GM23248 (cell line): Measurements from ENCODE around the gene LGR6. TPM values are rescaled to one million over a fixed set of nuclear protein-coding genes. Genes with fewer than 3 reads are reported as not detected.

Source experiments
- DNase-seq: peaks from one replicate; pipeline ENCODE4 v3.0.0-alpha.2; 2015
- H2AFZ ChIP-seq: fragments of 200-600 bp; sonication (generic); 2 replicates; pipeline ENCODE4 v1.6.1; 2016; ENCODE audit warnings: antibody characterized with exemption
- H3F3A ChIP-seq: fragments of 200-600 bp; sonication (generic); 2 replicates; pipeline ENCODE4 v1.6.1; 2016; ENCODE audit warnings: mild to moderate bottlenecking, antibody characterized with exemption, mixed run types; ENCODE audit not compliant: insufficient read depth
- H3K27ac ChIP-seq: fragments of 200-600 bp; sonication (generic); 2 replicates; pipeline ENCODE4 v1.5.1; 2016; ENCODE audit warnings: mild to moderate bottlenecking
- H3K27me3 ChIP-seq: fragments of 200-600 bp; sonication (generic); replicated peaks from 2 replicates; pipeline ENCODE4 v1.6.1; 2016; ENCODE audit warnings: mild to moderate bottlenecking; ENCODE audit not compliant: insufficient read depth
- H3K36me3 ChIP-seq: fragments of 200-600 bp; sonication (generic); 2 replicates; pipeline ENCODE4 v1.6.1; 2016; ENCODE audit warnings: low read depth, mild to moderate bottlenecking
- H3K4me1 ChIP-seq: fragments of 200-600 bp; sonication (generic); 2 replicates; pipeline ENCODE4 v1.6.1; 2016; ENCODE audit warnings: mild to moderate bottlenecking; ENCODE audit not compliant: insufficient read depth
- H3K4me2 ChIP-seq: fragments of 200-600 bp; sonication (generic); one replicate; pipeline ENCODE4 v1.6.1; 2016; ENCODE audit warnings: mild to moderate bottlenecking; ENCODE audit not compliant: unreplicated experiment
- H3K4me3 ChIP-seq: fragments of 200-600 bp; sonication (generic); 2 replicates; pipeline ENCODE4 v1.5.1; 2016; ENCODE audit warnings: mild to moderate bottlenecking
- H3K79me2 ChIP-seq: fragments of 200-600 bp; sonication (generic); 2 replicates; pipeline ENCODE4 v1.6.1; 2016; ENCODE audit warnings: mild to moderate bottlenecking; ENCODE audit not compliant: insufficient read depth
- H3K9ac ChIP-seq: fragments of 200-600 bp; sonication (generic); 2 replicates; pipeline ENCODE4 v1.6.1; 2016; ENCODE audit warnings: mild to moderate bottlenecking
- H3K9me2 ChIP-seq: fragments of 200-600 bp; sonication (generic); 2 replicates; pipeline ENCODE4 v1.6.1; 2016; ENCODE audit warnings: mixed run types, mild to moderate bottlenecking, moderate library complexity; ENCODE audit not compliant: insufficient read depth
- H3K9me3 ChIP-seq: fragments of 200-600 bp; sonication (generic); one replicate; pipeline ENCODE4 v1.6.1; 2017; ENCODE audit warnings: low read depth
- H4K20me1 ChIP-seq: fragments of 200-600 bp; sonication (generic); 2 replicates; pipeline ENCODE4 v1.6.0; 2016; ENCODE audit not compliant: insufficient read depth
- EZH2 ChIP-seq: fragments of 200-600 bp; sonication (generic); IDR thresholded peaks from 2 replicates; pipeline ENCODE4 v1.6.1; 2018; ENCODE audit warnings: antibody characterized with exemption, mild to moderate bottlenecking; ENCODE audit not compliant: insufficient read depth, poor library complexity, severe bottlenecking
- EZH2phosphoT487 ChIP-seq: fragments of 200-600 bp; sonication (generic); IDR thresholded peaks from 2 replicates; pipeline ENCODE4 v1.6.1; 2018; ENCODE audit warnings: antibody characterized with exemption, moderate library complexity, mild to moderate bottlenecking, low read depth; ENCODE audit not compliant: insufficient read depth
- WGBS, 2 experiments: methylation state at CpG; one replicate each; pipeline ENCODE4 v1.1.6; 2015 to 2017; ENCODE audit warnings: low lambda C conversion rate in 2 of 2, low coverage in 1 of 2; ENCODE audit errors: missing lambda C conversion rate in 2 of 2; 5-methylcytosine and 5-hydroxymethylcytosine counted together
- in situ Hi-C: fragments of 300-500 bp; cut with MboI; formaldehyde crosslinking; loops from 2 replicates; pipeline ENCODE4 v1.15.0; 2020
- polyA plus RNA-seq: library from polyadenylated mRNA; unstranded; fragments of >200 nt; fragmentation: Nextera tagmentation; extraction: Ambion mirVana; gene quantifications from 2 replicates; pipeline ENCODE4 v1.2.1, GENCODE V29; 2016
- total RNA-seq: library from RNA; depleted of rRNA; stranded (reverse); fragments of >200 nt; shearing (Covaris generic); gene quantifications from 2 replicates; pipeline ENCODE4 v1.2.3, GENCODE V29; 2014

LGR6 gene
- total and polyA plus RNA-seq, 2 experiments from 2014 or later, result not detected

GRCh38 chr1:202315576-202316168 is 122.1 kb downstream of the LGR6 start:
- H3K36me3 ChIP-seq, result no peaks in the 10 kb centered on the region
- no peaks in the 10 kb centered on the region for H3K79me2 ChIP-seq
- WGBS, 2 experiments, result 4 to 5% methylated on average over 9 of the region's 9 CpGs
- peak; percentile 80 for DNase-seq
- no peak overlapping the region for H3K4me3 ChIP-seq
- no peaks in the 10 kb centered on the region for H3K4me1 ChIP-seq
- H3K27me3 ChIP-seq, result peaks cover 30% of the 10 kb centered on the region
- H3K27ac ChIP-seq, result no peak overlapping the region
- no peak overlapping the region for H2AFZ ChIP-seq
- no peaks in the 10 kb centered on the region for H3K9me2 ChIP-seq
- H3K4me2 ChIP-seq, result no peak overlapping the region
- H3K9ac ChIP-seq, result no peak overlapping the region
- no peaks in the 10 kb centered on the region for H3K9me3 ChIP-seq
- no peaks in the 10 kb centered on the region for H3F3A ChIP-seq
- in situ Hi-C loops, result no loop called here
- H4K20me1 ChIP-seq, result no peaks in the 10 kb centered on the region
- TF ChIP-seq EZH2, result no peak
- TF ChIP-seq EZH2phosphoT487, result no peak

- no peaks in the 10 kb centered on the region for H3K79me2 ChIP-seq
- H3K9ac ChIP-seq, result no peak overlapping the region
- no peak overlapping the region for H3K27ac ChIP-seq
- no peaks in the 10 kb centered on the region for H3K36me3 ChIP-seq
- no peaks in the 10 kb centered on the region for H3K9me3 ChIP-seq
- H3K4me2 ChIP-seq, result no peak overlapping the region
- no peak for TF ChIP-seq EZH2
- no peaks in the 10 kb centered on the region for H3K4me1 ChIP-seq
- no peaks in the 10 kb centered on the region for H3F3A ChIP-seq
- H3K27me3 ChIP-seq, result peaks cover 26% of the 10 kb centered on the region
- in situ Hi-C loops, result no loop called here
- no peak overlapping the region for H3K4me3 ChIP-seq
- no peaks in the 10 kb centered on the region for H3K9me2 ChIP-seq
- H2AFZ ChIP-seq, result no peak overlapping the region
- no peak for DNase-seq
- H4K20me1 ChIP-seq, result no peaks in the 10 kb centered on the region
These were observed 122.6 kb downstream of the LGR6 start for GRCh38 chr1:202316186-202316585.

GRCh38 chr1:202317941-202318925 is 124.6 kb downstream of the LGR6 start:
- Histone ChIP-seq H3F3A (no peaks in the 10 kb centered on the region), H3K27ac (no peak overlapping the region), H3K4me3 (no peak overlapping the region), H3K4me2 (no peak overlapping the region), H3K9me3 (no peaks in the 10 kb centered on the region), H3K27me3 (peaks cover 31% of the 10 kb centered on the region), H3K4me1 (no peaks in the 10 kb centered on the region), H4K20me1 (no peaks in the 10 kb centered on the region), H3K9ac (no peak overlapping the region), H3K9me2 (no peaks in the 10 kb centered on the region), H3K36me3 (no peaks in the 10 kb centered on the region), H2AFZ (no peak overlapping the region), H3K79me2 (no peaks in the 10 kb centered on the region)
- TF ChIP-seq EZH2, result no peak
- no peak for TF ChIP-seq EZH2phosphoT487
- 84 to 92% methylated on average over 43 to 50 of the region's 52 CpGs for WGBS, 2 experiments
- in situ Hi-C loops, result no loop called here
- no peak for DNase-seq

- Histone ChIP-seq H3K27me3 (peaks cover 18% of the 10 kb centered on the region), H3F3A (no peaks in the 10 kb centered on the region), H3K9me3 (no peaks in the 10 kb centered on the region), H3K9me2 (no peaks in the 10 kb centered on the region), H3K27ac (no peak overlapping the region), H3K9ac (no peak overlapping the region), H2AFZ (no peak overlapping the region), H3K4me3 (no peak overlapping the region), H3K4me2 (no peak overlapping the region), H3K79me2 (no peaks in the 10 kb centered on the region), H3K4me1 (no peaks in the 10 kb centered on the region), H3K36me3 (no peaks in the 10 kb centered on the region), H4K20me1 (no peaks in the 10 kb centered on the region)
- 56 to 63% methylated on average over 4 of the region's 4 CpGs for WGBS, 2 experiments
- in situ Hi-C loops, result no loop called here
- TF ChIP-seq EZH2phosphoT487 (no peak), EZH2 (no peak)
- DNase-seq, result no peak
These were observed 125.9 kb downstream of the LGR6 start for GRCh38 chr1:202319381-202320080.
